GM12875 (cell line): ENCODE measurements around the gene COL4A1.

Experiments
- H3K4me3 ChIP-seq: one replicate; pipeline ENCODE4 v1.5.1; 2011; ENCODE audit warnings: low read depth, low read length, control low read depth
- TF ChIP-seq, protein P1 (sequence below): IDR thresholded peaks from 2 replicates; pipeline ENCODE4 v1.5.1; 2011; ENCODE audit warnings: low read depth, mild to moderate bottlenecking, control low read depth, inconsistent platforms, low read length, moderate library complexity, borderline replicate concordance; ENCODE audit not compliant: insufficient read depth

COL4A1 gene

DNA sequence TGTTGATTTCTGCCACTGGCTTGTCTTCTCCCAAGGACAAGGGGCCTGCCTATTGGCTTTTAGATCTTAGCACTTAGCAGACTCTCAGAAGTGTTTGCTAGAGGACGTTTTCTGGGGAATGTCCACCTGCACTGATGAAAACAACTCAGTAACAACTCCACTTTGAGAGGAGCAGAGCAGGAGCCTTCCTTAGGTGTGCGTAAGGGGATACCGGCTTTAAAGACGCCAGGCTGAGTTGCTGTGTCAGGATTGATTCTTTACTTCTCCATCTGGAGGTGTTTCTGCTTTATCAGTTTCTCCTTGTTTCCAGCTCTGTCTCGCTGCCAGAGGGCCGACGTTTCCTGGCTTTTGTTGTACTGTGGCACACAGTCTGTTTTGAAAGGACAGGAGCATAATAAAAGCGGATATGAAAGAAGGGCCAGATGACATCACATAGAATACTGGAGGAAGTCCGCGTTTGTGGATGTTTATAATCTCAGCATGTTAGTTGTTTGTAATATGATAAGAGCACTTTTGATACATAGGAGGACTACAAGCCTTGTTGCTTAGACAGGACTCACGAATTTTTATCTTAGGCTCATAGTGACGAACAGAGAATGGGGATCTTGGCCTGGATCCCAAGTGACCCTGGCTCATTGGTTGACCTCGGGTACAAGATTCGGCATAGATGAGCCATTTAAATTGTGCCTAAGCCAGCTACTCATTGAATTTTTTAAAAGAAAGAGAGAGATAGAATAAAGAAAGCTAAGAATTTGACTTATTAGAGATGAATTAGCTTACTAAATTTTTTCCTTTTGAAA is 34.7 kb upstream of the COL4A1 start:
- H3K4me3 ChIP-seq = no peak overlapping the region

DNA sequence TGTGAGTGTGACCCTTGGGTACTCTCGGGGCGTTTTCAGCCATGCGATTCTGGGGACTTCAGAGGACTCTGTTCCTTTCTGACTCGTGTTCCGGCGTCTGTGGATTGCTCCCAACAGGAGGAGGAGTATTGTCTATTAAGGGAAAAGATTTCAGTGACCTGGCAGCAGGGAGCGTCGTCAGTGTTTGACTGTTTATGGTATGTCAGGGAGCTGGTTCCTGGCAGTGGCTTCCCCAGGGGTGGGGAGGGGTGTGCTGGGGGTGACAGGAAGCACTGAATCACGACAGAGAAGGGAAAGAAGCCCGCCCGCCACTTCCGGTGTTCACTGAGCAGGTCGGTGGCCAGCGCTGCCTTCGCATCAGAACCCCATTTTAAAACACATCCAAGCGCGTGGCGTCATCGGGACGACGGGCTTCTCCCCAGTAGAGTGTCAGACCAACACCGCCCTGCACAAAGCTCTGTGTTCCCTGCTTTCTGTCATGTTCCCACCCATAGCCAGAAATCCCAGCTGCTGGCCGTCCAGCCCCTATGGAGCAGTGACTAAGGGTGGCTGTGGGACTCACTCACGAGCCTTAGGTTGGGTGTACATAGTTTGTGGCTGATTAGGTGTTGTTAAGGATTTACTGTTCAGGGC is 34.0 kb upstream of the COL4A1 start:
- TF ChIP-seq, protein P1, sequence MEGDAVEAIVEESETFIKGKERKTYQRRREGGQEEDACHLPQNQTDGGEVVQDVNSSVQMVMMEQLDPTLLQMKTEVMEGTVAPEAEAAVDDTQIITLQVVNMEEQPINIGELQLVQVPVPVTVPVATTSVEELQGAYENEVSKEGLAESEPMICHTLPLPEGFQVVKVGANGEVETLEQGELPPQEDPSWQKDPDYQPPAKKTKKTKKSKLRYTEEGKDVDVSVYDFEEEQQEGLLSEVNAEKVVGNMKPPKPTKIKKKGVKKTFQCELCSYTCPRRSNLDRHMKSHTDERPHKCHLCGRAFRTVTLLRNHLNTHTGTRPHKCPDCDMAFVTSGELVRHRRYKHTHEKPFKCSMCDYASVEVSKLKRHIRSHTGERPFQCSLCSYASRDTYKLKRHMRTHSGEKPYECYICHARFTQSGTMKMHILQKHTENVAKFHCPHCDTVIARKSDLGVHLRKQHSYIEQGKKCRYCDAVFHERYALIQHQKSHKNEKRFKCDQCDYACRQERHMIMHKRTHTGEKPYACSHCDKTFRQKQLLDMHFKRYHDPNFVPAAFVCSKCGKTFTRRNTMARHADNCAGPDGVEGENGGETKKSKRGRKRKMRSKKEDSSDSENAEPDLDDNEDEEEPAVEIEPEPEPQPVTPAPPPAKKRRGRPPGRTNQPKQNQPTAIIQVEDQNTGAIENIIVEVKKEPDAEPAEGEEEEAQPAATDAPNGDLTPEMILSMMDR = no peak
- no peak overlapping the region for H3K4me3 ChIP-seq

More for the DNA sequence above, 34.7 kb upstream of the COL4A1 start:
- TF ChIP-seq, protein P1 = no peak

DNA sequence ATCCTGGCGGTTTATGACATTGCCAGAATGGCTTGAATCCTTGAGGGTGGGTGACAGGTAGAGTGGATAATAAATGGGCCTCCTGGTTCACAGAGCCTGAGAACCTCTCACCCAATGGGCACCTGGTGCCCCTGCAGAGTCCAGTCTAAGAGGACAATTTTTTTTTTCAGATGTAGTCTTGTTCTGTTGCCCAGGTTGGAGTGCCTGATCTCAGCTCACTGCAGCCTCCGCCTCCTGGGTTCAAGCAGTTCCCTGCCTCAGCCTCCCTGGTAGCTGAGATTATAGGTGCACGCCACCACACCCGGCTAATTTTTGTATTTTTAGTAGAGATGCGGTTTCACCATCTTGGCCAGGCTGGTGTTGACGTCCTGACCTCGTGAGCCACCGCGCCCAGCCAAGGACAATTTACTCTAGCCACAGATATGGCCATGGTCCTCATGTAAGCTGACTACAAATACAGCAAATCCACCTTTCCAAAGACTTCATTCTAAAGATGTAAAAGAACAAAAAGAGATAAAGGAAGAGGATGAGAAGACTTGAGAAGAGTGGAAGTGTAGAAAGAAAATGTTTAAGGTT is 33.1 kb upstream of the COL4A1 start:
- TF ChIP-seq, protein P1 = no peak
- no peak overlapping the region for H3K4me3 ChIP-seq

DNA sequence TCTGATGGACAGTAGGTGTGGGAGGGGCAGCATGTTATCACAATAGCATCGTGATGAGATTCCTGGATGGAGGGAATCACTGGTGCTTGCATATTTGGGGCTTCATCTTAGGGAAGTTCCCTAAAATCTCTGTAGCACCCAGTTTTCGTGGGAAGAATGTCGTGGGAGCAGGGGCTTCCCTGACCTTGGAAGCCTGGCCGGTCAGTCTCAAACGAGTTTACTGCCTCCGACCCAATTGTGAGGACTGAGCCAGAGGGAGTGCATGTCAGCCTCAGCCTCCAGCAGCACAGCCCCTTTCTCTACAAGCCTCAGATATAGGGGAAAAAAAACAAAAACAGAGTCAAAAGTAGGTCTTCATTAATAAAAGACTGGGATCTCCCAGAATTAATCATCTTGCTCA is 32.3 kb upstream of the COL4A1 start:
- TF ChIP-seq, protein P1 = no peak
- H3K4me3 ChIP-seq = no peak overlapping the region

DNA sequence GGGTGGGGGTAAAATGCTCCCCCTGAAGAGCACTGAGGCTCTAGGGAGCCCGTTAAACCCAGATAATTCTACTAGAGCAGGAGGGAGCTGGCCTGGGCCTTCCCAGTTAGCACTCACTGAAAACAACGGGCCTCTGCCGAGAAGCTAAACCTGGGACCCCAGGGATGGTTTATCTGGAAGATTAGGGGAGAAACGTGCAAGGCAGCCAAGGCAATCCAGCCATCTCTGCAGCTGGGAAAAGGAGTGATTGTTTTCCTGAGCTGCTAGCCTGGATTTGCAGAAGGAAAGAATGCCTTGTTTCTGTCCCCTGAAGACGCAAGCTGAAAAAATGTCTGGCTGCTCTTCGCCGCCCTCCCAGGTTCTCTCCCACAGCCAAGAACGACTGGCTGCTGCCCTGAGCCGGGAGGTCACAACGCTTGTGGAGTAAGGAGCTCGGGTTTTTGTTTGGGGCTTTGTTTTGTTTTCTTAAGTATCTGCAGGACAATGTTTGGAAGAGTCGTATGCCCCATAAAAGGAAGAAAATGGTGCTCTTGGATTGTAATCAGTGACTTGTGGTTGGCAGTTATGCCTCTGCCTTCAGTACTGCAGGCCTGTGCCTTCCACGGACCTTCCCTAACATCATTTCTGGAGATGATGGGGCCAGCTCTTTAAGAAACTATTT is 31.6 kb upstream of the COL4A1 start:
- no peak overlapping the region for H3K4me3 ChIP-seq
- TF ChIP-seq, protein P1 = no peak

DNA sequence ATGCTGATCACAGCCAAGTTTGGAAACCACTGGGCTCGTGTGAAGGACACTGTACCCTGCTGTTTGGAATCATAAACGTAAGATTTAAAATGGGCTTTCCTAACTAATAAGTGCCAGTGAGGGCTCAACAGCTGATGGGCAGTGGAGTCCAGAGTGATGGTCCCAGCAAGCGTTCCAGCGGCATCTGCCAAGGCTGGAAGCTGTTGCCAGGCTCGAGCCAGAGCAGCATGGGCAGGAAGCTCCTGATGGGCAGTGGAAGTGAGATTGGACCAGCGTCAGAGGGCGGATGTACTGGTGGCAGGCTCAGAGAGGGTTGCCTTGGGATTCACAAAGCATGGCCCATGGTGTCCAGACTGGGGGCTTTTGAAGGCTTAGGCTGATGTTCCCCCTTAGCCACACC is 30.3 kb upstream of the COL4A1 start:
- H3K4me3 ChIP-seq = no peak overlapping the region
- TF ChIP-seq, protein P1 = no peak
